Ovary (tissue), 3 donors: ENCODE data around the gene RPS6KA4.

ENCODE experiments used
- EP300 ChIP-seq: sonication (generic); formaldehyde crosslinking; IDR thresholded peaks from one replicate; pipeline ENCODE4 v1.6.1; 2017; ENCODE audit warnings: antibody characterized with exemption
- TF ChIP-seq, protein P1 (sequence below), 3 donors: fragments of 450-650 bp in 2 of 3; fragments of 200-600 bp in 1 of 3; IDR thresholded peaks; one replicate each; pipeline versions ENCODE4 v1.5.1 to v1.8.0; 2016 to 2022; ENCODE audit warnings: antibody characterized with exemption in 3 of 3, mild to moderate bottlenecking in 1 of 3
- donor health status: DM: no; HTN: no; CAD: no.

- TF ChIP-seq, protein P1, sequence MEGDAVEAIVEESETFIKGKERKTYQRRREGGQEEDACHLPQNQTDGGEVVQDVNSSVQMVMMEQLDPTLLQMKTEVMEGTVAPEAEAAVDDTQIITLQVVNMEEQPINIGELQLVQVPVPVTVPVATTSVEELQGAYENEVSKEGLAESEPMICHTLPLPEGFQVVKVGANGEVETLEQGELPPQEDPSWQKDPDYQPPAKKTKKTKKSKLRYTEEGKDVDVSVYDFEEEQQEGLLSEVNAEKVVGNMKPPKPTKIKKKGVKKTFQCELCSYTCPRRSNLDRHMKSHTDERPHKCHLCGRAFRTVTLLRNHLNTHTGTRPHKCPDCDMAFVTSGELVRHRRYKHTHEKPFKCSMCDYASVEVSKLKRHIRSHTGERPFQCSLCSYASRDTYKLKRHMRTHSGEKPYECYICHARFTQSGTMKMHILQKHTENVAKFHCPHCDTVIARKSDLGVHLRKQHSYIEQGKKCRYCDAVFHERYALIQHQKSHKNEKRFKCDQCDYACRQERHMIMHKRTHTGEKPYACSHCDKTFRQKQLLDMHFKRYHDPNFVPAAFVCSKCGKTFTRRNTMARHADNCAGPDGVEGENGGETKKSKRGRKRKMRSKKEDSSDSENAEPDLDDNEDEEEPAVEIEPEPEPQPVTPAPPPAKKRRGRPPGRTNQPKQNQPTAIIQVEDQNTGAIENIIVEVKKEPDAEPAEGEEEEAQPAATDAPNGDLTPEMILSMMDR (IDR thresholded peaks at IDR 0.05): no peak
- TF ChIP-seq EP300: no peak
Observed at GRCh38 chr11:64359712-64360445, 917 bp downstream of the RPS6KA4 start.
